GM15510 (cell line): Measurements from ENCODE around the gene PLEKHG2.

Source experiments
- POLR2A ChIP-seq: IDR thresholded peaks from 3 replicates; pipeline ENCODE4 v1.6.1; 2011; ENCODE audit warnings: borderline replicate concordance; ENCODE audit not compliant: insufficient read length; ENCODE audit errors: extremely low read depth

The PLEKHG2 gene

GRCh38 chr19:39412100-39412866, at the start of gene PLEKHG2:
TSS of gene PLEKHG2 (plus strand) at chr19:39412669. CDS start at chr19:39414087, 1,418 bp downstream.
- peak; percentile 85 for TF ChIP-seq POLR2A

- no peak for TF ChIP-seq POLR2A
These were observed 49.5 kb upstream of the PLEKHG2 start for GRCh38 chr19:39362682-39363657.

DNA sequence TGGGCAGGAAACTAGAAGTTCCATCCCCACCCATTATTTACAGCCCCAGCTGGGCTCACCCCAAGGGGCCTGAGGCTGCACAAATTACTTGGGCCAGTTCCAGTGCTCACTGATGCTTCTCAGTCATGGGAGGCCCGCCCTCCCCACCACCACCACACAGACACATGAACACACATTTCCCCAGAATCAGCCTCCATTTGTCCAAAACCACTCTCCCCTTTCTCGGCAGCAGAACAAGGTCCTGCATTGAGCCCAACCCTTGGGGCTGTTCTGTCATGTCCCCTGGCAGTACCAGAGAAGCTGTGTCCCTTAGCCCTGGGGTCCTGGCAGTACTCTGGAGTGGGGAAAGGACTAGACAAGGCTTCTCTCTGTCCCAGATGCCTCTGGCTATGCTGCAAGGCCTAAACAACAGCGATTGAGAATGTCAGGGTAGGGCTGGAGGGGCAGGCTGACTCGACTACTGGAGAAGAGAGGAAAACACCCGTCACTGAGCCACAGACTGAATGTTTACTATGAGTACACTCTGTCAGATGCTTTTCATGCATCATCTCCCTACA, 48.5 kb upstream of the PLEKHG2 start:
- no peak for TF ChIP-seq POLR2A

- no peak for TF ChIP-seq POLR2A
These were observed 46.9 kb upstream of the PLEKHG2 start for GRCh38 chr19:39365531-39365930.

DNA sequence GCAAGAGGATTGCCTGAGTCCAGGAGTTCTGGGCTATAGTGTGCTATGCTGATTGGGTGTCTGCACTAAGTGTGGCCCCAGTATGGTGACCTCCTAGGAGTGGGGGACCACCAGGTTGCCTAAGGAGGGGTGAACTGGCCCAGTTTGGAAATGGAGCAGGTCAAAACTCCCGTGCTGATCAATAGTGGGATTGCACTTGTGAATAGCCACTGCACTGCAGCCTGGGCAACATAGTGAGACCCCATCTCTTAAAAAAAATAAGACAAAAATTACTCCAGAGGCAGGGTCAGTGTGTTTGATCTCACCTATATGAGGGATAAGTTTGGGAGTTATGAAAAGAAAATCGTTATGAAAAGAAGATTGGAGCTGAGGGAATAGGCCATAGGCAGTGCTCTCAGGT, 43.3 kb upstream of the PLEKHG2 start:
- TF ChIP-seq POLR2A: no peak

DNA sequence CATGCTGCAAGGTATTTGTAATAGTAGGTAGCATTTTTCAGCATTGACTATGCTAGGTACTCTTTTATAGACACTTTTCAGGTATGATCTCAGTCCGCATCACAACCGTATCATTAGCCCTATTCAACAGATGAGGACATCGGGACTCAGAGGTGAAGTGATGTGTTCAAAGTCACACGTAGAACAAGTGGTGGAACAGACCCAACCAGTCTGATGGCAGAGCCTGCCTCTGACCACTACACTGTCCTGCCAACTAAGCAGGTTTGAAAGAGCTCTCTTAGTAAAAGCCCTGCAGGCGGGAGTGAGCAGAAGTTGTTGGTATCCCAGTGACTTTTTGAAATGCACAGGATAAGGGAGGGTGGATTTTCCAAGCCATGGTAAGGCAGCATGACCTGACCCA, 41.7 kb upstream of the PLEKHG2 start:
- no peak for TF ChIP-seq POLR2A

DNA sequence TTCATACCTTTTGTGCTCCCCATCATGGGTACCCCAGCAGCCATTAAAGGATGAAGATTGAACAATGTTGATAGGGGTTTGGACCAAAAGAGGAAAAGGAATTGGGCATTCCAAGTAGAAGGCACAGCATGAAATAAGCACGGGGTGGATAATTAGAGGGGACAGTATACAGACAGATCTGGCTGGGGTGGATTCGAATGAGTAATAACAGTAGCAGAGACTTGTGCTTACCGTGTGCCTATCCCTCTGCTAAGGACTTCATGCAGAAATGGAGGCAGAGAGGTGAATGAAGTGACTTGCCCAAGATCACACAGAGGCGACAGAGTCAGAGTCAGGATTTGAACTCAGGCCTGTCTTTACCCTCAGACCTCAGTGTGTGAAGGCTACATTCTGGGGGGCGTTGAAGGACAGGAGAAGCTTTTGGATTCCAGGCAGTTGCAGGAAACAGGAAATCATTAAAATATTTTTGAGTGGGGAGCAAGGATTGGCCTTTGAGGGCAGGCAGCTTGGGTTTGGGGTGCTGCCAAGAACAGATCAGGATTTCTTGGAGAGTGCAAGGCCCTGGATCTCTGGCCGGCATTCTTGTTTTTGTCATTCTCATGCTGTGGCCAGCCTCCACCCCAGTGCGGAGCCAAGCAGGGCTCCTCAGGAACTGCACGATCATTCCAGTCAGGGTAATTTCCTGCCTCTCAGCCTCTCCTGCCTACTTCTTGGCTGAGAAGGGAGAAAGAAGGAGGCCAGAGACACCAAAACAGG, 40.2 kb upstream of the PLEKHG2 start:
- TF ChIP-seq POLR2A: no peak

DNA sequence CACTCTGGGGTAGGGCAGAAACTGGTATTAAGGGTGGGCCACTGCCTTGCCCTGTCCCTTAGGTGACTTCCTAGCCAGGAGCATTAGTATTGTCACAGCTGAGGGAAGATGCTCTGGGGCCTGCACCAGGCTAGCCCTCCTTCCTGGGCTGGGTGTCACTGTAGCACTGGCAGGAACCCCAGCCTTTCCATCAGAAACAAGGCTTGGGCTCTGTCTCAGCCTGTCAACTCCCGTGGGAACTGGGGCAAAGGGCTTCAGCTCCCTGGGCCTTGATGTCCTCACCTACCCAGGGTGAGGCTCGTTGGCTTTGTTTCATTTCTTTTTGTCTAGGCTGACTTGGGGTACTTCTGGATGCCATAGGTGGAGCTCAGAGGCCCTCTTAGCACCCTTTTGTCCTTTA, 39.5 kb upstream of the PLEKHG2 start:
- no peak for TF ChIP-seq POLR2A

DNA sequence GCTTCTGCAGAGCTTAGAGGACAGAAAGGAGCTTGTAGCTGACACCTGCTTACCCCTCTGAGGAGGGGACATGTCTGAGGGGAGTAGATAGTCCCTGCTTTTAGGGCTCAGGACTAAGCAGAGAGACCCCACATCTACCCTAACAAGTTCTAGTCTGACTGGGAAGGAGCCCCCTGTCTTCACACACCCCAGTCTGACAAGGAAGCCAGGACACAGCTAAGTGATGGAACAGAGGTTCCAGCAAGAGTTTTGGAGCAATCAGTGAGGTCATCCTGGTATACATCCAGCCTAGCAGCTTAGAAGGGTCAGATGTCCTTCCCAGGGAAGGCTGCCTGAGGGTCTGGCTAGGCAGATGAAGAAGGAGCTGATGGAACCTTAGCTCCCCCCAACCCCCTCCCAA, 36.5 kb upstream of the PLEKHG2 start:
- no peak for TF ChIP-seq POLR2A

GRCh38 chr19:39377373-39378362, 34.8 kb upstream of the PLEKHG2 start:
- no peak for TF ChIP-seq POLR2A

DNA sequence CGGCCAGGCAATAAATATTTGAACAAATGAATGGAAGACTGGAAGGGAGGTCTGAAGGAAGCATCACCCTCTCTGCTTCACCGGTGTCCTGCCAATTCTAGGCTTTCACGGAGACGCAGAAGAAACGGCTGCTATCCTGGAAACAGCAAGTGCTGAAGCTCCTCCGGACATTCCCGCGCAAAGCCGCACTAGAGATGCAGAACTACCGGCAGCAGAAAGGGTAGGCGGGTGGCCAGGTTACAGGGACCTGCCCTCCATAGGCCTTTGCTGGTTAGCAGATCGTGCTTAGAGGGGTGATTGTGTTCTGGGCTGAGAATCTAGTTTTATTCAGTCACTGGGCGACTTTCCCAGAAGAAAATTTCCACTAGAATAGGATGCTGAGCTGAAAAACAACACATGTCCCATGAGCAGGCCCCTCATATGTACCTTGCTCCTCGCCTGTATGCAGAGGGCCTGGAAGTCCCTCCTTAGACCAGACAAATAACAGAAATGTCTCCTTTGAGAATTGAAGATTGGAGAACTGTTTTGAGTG, 32.5 kb upstream of the PLEKHG2 start:
- no peak for TF ChIP-seq POLR2A

DNA sequence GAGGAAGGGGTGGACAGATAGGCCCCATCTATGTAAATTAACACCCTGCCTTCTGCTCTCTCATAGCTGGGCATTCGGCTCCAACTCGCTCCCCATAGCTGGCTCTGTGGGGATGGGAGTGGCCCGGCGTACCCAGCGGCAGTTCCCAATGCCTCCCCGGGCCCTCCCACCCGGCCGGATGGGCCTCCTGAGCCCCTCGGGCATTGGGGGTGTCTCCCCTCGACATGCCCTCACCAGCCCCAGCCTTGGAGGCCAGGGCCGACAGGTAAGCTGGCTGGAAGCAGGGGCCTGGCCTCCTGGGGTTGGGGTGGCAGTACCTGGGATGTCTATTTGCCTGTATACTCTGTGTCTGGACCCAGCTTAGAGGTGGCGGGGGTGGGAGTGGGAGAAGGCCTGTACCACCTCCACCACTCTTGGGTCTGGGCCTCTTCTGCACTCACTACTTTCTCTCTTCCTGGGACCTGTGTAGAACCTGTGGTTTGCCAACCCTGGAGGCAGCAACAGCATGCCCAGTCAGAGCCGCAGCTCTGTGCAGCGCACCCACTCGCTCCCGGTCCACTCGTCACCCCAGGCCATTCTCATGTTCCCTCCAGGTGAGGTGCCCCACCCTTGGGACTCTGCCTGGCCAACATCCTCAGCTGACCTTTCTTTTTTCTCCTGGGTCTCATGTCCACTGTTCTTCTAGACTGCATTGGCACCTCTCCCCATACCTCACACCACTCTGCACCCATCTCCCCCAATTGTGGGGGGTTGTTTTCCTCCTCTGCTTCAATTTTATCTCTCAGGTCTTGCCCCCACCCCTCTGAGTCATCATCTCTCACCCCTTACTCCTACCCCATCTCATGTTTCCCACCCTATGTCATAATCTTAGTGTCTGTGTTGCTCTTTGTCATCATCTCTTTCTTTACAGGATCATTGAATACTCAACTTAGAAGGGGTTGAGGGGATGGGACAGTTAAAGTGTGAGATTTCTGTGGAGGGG, 31.7 kb upstream of the PLEKHG2 start:
- TF ChIP-seq POLR2A: no peak
